ENCODE results near the gene GET3.

- no peak for TF ChIP-seq RAD21 (IDR thresholded peaks at IDR 0.05)
- TF ChIP-seq CTCF (IDR thresholded peaks at IDR 0.05; ENCODE audit: low read depth, low read length, missing input control): no peak
- no peak for TF ChIP-seq REST (IDR thresholded peaks at IDR 0.05)
- no peak for TF ChIP-seq JUND (IDR thresholded peaks at IDR 0.05)
- no peak for TF ChIP-seq GABPA (IDR thresholded peaks at IDR 0.05 in 1 of 2, conservative IDR thresholded peaks at IDR 0.05 in 1 of 2)
- TF ChIP-seq MAX (IDR thresholded peaks at IDR 0.05): no peak
- no peak for TF ChIP-seq YY1 (IDR thresholded peaks at IDR 0.05)
- TF ChIP-seq TAF1 (conservative IDR thresholded peaks at IDR 0.05): no peak
- TF ChIP-seq ATF3 (IDR thresholded peaks at IDR 0.05): no peak
- TF ChIP-seq RXRA (IDR thresholded peaks at IDR 0.05): no peak
- TF ChIP-seq SP1 (IDR thresholded peaks at IDR 0.05): no peak
- no peak for TF ChIP-seq ZBTB33 (IDR thresholded peaks at IDR 0.05)
These were observed 9.4 kb upstream of the GET3 start for GRCh38 chr19:12727745-12728433.

All from liver (tissue), 3 donors.